ENCODE data around the gene USP53.
"Not testable (repeated sequence)": the region's sequence is repeated elsewhere in the genome, so short reads cannot be mapped to it uniquely, and the experiment has no call there.

Gene USP53

DNA sequence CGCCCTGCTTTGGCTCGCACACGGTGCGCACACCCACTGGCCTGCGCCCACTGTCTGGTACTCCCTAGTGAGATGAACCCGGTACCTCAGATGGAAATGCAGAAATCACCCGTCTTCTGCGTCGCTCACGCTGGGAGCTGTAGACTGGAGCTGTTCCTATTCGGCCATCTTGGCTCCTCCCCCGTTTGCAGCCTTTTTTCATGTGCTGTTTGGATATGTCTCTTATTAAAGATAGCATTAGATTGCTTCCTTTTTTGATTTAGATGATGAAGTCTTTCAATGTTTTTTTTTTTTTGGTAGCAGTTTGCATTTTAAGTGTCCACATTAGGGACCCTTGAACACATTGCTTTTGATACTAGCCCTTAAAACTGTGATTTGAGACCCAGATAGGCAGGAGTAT, 67.4 kb downstream of the USP53 start:
- not testable (repeated sequence) for DNase-seq

DNA sequence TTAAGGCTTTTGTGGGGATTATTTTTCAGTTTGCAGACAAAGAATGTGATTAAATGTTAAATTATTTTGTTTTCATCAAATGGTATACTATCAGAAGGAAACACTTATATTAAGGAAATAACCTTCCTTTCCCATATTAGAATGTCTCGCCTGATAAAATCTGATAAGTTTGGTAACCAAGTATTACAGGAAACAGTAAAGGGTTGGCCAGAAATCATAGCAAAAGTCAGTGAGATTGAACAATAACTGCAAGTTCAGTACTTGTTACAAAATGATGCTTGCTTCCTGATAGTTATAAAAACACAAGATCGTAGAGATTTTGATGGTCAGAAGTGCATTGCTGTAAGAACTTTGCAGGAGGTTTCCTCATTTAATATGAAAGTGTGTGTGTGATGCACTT, 68.9 kb downstream of the USP53 start:
- no peak for DNase-seq

DNA sequence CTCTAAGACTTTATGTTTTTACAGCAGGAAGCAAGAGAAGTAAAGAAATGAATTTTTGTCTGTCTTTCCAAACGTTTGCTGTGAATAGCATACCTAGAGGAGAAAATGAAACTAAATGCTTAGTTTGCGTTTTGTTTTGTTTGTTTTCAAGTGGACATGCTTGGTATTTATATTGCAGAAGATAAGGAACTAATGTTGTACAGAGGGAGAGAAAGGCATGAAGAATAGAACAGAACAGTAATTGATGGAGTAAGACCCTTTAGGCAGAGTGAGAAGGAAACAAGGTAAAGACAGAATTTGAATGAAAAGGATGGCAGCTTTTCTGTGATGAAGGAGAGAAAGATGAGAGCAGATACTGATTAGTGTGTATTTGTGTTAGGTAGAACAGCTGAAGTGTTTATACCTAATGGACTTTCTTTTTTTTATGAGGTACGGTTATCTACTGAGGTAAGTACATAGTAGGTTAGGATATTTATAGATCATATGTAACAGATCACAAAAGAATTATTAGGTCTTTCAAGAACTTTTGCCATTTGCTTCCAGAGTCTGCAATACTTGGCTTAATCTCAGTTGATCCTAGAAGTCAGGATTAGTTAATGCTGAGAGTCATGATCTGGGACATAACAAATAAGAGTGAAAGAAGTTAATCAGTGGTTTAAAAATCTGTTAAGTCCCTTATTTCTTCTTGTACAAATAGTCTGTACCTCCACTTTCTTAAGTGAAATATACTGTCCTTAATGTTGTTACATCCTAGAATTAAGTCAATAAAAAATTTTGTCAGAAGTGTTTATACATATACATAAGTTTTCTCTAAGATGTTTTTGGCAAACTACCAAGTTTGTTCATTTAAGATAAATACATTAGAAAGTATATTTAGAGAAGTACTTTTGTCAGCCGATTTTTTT, 72.6 kb downstream of the USP53 start:
- peak; percentile 11 for DNase-seq

GRCh38 chr4:119286377-119287002, 74.0 kb downstream of the USP53 start:
- DNase-seq = peak; percentile 65

DNA sequence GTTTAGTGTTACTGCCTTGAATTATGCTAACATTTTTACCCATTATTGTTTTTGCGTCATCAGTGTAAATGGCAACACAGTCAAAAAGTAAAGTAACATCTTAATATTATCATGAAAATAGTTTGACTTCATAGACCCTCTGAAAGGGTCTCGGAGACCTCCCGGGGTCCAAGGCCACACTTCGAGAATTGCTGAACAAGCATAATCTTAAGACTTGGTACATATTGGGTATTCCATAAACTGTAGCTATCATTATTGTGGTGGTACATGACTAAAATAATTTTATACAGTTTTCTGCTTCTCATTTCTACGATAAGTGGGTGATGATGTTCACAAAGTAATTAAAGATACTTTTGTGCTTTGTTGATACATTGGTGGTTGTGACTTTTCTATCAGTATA, 76.8 kb downstream of the USP53 start:
- DNase-seq = no peak

GRCh38 chr4:119290598-119290997, 78.1 kb downstream of the USP53 start:
- DNase-seq = no peak

- DNase-seq = no peak
These were observed 83.8 kb downstream of the USP53 start for GRCh38 chr4:119296356-119296755.

- DNase-seq = no peak
These were observed 85.3 kb downstream of the USP53 start for GRCh38 chr4:119297795-119298194.

DNA sequence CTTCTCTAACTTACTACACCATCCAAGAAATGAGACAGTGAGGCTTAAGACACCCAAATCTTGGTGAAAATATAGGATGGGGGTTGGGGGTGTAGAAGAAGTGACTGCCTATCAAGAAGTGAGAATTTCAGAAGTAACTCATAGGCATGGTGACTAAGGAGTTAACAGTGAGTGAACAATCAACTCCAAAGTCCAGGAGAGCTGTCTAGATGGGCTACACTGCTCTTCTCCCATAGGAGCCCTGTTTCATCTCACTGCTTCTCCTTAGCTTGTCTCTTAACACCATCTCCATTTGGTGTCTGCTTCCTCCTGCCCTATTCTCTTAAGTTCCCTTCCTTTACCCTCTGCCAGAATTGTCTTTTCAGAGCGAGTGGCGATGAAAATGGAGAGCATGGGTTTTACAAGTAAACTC, 86.8 kb downstream of the USP53 start:
- peak; percentile 19 for DNase-seq

GRCh38 chr4:119299741-119300100, 87.2 kb downstream of the USP53 start:
- no peak for DNase-seq

- DNase-seq = peak; percentile 94
These were observed 87.8 kb downstream of the USP53 start for GRCh38 chr4:119300101-119300978.

- no peak for DNase-seq
These were observed 89.7 kb downstream of the USP53 start for GRCh38 chr4:119302073-119302832.

GRCh38 chr4:119303587-119304305, 91.2 kb downstream of the USP53 start:
- no peak for DNase-seq

- DNase-seq = no peak
These were observed 91.9 kb downstream of the USP53 start for GRCh38 chr4:119304431-119304830.

- DNase-seq = no peak
These were observed 95.1 kb downstream of the USP53 start for GRCh38 chr4:119307606-119308005.

GRCh38 chr4:119310826-119311225, 98.3 kb downstream of the USP53 start:
- no peak for DNase-seq

GRCh38 chr4:119313237-119313636, 100.7 kb downstream of the USP53 start:
- no peak for DNase-seq

GRCh38 chr4:119314356-119314755, 101.8 kb downstream of the USP53 start:
- peak; percentile 64 for DNase-seq

DNA sequence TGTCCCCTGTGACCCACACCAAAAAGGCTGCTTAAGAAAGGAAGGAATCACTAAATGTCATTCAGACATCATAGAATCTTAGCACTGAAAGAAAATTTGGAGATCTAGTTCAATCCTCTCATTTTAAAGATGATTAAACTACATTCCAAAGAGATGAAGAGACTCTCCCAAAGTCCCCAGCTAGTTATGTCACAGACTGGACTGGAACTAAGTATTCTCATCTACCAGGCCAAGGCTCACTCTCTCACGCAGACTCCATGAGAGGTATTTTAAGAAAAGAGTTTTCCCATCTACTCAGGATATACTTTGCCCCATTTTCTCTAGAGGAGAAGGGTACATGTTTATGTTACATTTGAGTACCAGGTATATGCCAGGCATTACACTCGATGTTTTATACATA, 102.5 kb downstream of the USP53 start:
- no peak for DNase-seq

DNA sequence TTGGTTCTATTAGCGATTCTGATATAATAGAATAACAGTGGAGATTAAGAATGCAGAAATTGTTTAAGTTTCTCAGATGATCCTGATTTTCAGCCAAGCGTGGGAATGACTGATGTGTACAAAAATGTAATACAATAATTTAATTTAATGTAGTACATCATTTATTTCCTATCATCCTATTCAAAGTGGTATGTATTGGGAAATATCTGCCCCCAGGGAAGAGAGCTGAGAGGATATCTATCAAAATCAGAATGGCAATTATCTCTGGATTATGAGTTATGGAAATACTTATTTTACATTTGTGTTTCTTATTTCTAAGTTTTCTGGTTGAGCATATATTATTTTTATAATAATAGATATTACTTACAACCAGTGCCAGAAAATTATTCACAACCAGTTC, 105.5 kb downstream of the USP53 start:
- no peak for DNase-seq

DNA sequence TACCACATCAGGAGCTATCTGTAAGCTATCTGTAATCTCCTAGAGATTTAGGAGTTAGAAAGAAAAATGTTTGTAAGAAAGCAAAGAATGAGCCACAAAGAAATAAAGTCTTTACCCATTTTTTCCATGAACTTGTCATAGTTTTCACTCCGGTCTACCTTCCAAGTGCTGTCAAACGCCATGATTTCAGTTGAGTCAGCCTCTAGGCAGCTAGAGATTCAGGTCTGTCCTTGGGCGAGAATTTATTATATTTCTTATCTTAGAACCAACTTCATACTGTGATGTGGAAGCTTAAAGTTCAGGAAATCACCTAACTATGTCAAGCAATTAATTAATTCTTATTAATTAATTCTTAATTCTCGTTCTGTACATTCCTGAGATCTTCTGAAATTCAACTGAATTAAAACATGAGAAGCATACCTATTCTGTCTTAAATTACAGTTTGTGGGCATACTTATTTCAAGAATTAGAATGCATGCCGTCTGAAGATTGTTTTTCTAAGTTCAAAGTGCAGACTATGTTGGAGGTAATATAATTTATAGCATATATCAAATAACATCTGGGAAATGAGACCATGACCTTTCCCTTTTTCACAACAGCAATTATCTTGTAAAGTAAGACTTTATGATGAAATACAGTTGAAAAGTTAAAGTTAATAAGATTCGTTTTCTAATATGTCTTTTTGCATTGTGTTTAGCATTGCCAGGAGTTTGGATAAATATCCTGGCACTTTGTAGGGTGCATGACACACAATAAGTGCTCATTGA, 109.6 kb downstream of the USP53 start, which contains the start of gene FABP2:
FABP2 (minus strand) TSS at position 218 of the 767 bp plus-strand sequence; CDS start at position 182, 36 bp downstream.
- no peak for DNase-seq
